ENCODE measurements around the gene ACE. TPM values are rescaled to one million over a fixed set of nuclear protein-coding genes. Genes with fewer than 3 reads are reported as not detected.
"Not testable (repeated sequence)": the region's sequence is repeated elsewhere in the genome, so short reads cannot be mapped to it uniquely, and the experiment has no call there.

Gene ACE
- total RNA-seq, 1 experiment from 2014 or later: 7.8 TPM

DNA sequence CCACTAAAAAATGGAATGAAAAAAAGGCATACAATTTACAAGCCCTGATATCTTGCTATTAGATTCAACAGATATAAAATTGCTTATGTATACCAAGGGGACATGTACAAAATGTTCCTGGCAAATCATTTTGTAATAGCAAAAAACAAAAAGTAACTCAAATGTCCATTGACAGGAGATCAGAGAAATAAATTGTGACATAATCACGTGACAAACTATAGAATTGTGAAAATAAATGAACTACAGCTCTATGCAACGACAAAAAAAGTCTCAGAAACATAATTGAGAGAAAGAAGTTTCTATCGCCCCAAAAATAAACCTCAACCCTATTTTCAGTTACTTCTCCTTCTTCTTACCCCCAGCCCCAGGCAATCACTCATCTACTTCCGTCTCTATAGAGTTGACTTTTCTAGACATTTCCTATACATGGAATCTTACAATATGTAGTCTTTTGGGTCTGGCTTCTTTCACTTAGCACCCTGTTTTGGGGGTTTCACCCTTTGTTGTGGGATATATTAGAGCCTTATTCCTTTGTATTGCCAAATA lies 12.1 kb upstream of the ACE start (continued):
- TF ChIP-seq, protein P1, sequence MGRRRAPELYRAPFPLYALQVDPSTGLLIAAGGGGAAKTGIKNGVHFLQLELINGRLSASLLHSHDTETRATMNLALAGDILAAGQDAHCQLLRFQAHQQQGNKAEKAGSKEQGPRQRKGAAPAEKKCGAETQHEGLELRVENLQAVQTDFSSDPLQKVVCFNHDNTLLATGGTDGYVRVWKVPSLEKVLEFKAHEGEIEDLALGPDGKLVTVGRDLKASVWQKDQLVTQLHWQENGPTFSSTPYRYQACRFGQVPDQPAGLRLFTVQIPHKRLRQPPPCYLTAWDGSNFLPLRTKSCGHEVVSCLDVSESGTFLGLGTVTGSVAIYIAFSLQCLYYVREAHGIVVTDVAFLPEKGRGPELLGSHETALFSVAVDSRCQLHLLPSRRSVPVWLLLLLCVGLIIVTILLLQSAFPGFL (CRISPR knock-in tag; IDR thresholded peaks at IDR 0.05; ENCODE audit: borderline replicate concordance): no peak
- TF ChIP-seq, protein P2, sequence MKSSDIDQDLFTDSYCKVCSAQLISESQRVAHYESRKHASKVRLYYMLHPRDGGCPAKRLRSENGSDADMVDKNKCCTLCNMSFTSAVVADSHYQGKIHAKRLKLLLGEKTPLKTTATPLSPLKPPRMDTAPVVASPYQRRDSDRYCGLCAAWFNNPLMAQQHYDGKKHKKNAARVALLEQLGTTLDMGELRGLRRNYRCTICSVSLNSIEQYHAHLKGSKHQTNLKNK (CRISPR knock-in tag; IDR thresholded peaks at IDR 0.05): no peak
- TF ChIP-seq, protein P3, sequence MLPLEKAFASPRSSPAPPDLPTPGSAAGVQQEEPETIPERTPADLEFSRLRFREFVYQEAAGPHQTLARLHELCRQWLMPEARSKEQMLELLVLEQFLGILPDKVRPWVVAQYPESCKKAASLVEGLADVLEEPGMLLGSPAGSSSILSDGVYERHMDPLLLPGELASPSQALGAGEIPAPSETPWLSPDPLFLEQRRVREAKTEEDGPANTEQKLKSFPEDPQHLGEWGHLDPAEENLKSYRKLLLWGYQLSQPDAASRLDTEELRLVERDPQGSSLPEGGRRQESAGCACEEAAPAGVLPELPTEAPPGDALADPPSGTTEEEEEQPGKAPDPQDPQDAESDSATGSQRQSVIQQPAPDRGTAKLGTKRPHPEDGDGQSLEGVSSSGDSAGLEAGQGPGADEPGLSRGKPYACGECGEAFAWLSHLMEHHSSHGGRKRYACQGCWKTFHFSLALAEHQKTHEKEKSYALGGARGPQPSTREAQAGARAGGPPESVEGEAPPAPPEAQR (CRISPR knock-in tag; IDR thresholded peaks at IDR 0.05): no peak
- TF ChIP-seq, protein P4, sequence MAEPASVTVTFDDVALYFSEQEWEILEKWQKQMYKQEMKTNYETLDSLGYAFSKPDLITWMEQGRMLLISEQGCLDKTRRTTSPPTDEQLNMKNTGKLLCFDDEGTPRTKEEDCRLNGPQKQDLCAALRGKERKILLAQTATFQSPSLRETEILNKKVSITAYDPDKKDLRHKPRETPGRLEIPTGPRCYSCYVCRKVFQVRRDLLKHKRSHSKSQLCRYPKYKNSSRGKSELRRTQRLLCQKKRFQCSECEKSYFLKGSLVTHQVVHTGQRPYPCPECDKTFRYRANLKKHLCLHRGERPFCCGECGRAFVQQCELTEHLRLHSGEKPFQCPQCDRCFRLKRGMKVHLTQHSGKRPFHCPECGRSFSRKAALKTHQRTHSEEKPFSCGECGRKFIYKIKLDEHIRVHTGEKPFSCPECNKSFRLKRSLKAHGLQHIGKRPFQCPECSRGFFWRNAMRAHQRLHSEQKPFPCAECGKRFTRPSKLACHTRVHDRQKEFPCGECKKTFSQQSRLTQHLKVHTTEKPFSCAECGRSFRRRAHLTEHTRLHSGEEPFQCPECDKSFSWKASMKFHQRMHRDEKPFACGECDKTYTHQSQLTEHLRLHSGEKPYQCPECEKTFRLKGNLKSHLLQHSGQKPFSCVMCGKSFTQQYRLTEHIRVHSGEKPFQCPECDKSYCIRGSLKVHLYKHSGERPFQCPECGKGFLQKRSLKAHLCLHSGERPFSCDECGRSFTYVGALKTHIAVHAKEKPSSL (CRISPR knock-in tag; conservative IDR thresholded peaks at IDR 0.05): no peak
- no peak for TF ChIP-seq FOXP1 (CRISPR knock-in tag; IDR thresholded peaks at IDR 0.05; ENCODE audit: borderline replicate concordance)
- TF ChIP-seq, protein P5, sequence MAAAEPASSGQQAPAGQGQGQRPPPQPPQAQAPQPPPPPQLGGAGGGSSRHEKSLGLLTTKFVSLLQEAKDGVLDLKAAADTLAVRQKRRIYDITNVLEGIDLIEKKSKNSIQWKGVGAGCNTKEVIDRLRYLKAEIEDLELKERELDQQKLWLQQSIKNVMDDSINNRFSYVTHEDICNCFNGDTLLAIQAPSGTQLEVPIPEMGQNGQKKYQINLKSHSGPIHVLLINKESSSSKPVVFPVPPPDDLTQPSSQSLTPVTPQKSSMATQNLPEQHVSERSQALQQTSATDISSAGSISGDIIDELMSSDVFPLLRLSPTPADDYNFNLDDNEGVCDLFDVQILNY (CRISPR knock-in tag; IDR thresholded peaks at IDR 0.05): no peak
- TF ChIP-seq, protein P6, sequence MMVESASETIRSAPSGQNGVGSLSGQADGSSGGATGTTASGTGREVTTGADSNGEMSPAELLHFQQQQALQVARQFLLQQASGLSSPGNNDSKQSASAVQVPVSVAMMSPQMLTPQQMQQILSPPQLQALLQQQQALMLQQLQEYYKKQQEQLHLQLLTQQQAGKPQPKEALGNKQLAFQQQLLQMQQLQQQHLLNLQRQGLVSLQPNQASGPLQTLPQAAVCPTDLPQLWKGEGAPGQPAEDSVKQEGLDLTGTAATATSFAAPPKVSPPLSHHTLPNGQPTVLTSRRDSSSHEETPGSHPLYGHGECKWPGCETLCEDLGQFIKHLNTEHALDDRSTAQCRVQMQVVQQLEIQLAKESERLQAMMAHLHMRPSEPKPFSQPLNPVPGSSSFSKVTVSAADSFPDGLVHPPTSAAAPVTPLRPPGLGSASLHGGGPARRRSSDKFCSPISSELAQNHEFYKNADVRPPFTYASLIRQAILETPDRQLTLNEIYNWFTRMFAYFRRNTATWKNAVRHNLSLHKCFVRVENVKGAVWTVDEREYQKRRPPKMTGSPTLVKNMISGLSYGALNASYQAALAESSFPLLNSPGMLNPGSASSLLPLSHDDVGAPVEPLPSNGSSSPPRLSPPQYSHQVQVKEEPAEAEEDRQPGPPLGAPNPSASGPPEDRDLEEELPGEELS (CRISPR knock-in tag; IDR thresholded peaks at IDR 0.05): no peak
- TF ChIP-seq, protein P7, sequence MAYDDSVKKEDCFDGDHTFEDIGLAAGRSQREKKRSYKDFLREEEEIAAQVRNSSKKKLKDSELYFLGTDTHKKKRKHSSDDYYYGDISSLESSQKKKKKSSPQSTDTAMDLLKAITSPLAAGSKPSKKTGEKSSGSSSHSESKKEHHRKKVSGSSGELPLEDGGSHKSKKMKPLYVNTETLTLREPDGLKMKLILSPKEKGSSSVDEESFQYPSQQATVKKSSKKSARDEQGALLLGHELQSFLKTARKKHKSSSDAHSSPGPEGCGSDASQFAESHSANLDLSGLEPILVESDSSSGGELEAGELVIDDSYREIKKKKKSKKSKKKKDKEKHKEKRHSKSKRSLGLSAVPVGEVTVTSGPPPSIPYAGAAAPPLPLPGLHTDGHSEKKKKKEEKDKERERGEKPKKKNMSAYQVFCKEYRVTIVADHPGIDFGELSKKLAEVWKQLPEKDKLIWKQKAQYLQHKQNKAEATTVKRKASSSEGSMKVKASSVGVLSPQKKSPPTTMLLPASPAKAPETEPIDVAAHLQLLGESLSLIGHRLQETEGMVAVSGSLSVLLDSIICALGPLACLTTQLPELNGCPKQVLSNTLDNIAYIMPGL (CRISPR knock-in tag; IDR thresholded peaks at IDR 0.05): no peak
- TF ChIP-seq, protein P8, sequence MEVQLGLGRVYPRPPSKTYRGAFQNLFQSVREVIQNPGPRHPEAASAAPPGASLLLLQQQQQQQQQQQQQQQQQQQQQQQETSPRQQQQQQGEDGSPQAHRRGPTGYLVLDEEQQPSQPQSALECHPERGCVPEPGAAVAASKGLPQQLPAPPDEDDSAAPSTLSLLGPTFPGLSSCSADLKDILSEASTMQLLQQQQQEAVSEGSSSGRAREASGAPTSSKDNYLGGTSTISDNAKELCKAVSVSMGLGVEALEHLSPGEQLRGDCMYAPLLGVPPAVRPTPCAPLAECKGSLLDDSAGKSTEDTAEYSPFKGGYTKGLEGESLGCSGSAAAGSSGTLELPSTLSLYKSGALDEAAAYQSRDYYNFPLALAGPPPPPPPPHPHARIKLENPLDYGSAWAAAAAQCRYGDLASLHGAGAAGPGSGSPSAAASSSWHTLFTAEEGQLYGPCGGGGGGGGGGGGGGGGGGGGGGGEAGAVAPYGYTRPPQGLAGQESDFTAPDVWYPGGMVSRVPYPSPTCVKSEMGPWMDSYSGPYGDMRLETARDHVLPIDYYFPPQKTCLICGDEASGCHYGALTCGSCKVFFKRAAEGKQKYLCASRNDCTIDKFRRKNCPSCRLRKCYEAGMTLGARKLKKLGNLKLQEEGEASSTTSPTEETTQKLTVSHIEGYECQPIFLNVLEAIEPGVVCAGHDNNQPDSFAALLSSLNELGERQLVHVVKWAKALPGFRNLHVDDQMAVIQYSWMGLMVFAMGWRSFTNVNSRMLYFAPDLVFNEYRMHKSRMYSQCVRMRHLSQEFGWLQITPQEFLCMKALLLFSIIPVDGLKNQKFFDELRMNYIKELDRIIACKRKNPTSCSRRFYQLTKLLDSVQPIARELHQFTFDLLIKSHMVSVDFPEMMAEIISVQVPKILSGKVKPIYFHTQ (CRISPR knock-in tag; IDR thresholded peaks at IDR 0.05): no peak
- TF ChIP-seq TEAD4 (CRISPR knock-in tag; IDR thresholded peaks at IDR 0.05): no peak
- TF ChIP-seq TEAD1 (CRISPR knock-in tag; IDR thresholded peaks at IDR 0.05): no peak

DNA sequence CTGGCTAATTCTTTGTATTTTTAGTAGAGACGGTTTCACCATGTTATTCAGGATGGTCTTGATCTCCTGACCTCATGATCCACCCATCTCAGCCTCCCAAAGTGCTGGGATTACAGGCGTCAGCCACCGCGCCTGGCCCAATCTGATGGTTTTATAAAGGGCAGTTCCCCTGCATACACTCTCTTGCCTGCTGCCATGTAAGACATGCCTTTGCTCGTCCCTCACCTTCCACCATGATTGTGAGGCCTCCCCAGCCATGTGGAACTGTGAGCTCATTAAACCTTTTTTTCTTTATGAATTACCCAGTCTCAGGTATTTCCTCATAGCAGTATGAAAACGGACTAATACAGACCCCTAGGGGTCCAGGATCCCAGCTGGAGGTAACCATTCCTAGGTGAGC lies 8.8 kb upstream of the ACE start:
- H3K4me3 Mint-ChIP-seq; H3K27me3 Mint-ChIP-seq (ENCODE audit: low read depth); H3K4me1 Mint-ChIP-seq; ATAC-seq; POLR2A ChIA-PET; DNase-seq (ENCODE audit: low spot score); H3K27ac Mint-ChIP-seq; H3K36me3 Mint-ChIP-seq: not testable (repeated sequence)
- H3K9me3 Mint-ChIP-seq: peaks cover 10% of the 10 kb centered on the region
- CTCF ChIA-PET: interaction anchor here (0.9 to 1.3 kb wide), 3 partner anchors 11 to 33 kb away, joined by 3 to 4 read pairs (median 4); no protein-coding TSS in a partner anchor
